ENCODE results near the gene NOLC1.

The NOLC1 gene

DNA sequence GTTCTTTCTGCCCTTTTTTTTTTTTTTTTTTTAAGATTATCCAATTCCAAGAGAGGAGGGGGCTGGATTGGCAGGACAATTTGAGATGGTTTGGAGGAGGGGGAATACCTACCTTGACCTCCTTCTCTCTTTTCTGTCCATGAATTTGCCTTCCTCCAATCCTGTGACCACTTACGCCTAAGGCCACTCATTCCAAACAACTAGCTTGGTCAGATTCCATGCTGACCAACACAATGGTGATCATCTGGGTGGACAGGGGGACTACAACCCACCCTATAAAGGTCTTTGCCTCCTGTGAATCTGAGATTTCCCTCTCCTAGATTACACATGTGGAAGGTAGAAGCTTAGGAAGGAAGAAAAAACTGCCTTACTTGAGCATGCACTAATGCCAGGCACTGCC is 29.7 kb upstream of the NOLC1 start:
- no peak for DNase-seq

DNA sequence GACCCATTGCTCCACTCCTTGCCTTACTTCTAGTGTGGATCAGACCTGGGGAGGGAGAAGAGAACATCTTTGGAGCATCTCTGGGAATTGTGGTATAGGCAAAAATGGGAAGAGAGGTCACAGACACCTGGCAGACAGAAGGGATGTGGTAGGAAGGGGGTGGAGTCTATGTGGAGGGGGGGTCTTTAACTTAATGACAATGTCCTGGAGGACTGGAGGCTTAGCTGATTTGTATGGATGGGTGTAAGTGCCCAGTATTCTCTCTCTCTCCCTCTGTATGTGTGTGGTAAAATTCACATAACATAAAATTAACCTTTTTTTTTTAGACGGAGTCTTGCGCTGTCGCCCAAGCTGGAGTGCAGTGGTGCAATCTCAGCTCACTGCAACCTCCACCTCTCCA is 29.0 kb upstream of the NOLC1 start:
- DNase-seq, result no peak

DNA sequence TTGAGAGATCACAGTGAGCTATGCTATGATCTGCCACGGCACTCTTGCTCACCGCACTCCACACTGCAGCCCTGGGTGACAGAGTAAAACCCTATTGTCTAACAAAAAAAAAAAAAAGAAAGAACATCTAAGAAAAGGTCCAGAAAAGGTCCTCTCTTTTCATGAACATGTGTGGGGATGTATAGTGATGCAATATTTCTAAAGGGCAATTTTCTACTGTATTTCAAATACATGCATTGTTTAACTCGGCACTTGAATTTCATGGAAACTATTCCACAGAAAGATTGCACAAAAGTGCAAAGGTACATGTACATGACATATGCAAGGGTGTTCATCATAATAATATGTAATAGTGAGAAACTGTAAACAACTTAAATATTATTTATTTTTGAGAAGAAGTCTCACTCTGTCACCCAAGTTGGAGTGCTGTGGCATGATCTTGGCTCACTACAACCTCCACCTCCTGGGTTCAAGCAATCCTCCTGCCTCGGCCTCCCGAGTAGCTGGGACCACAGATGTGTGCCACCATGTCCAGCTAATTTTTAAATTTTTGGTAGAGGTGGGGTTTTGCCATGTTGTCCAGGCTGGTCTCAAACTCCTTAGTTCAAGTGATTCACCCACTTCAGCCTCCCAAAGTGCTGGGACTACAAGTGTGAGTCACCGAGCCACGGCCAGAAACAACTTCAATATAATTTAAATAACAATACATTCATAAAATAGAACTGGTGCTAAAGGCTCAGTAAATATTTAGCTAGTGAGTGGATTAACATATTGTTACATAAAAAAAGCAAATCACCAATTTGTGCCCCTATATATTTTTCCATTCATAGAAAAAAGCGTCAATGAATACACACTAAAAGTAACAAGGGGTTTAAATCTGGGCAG is 20.7 kb upstream of the NOLC1 start:
- DNase-seq, result no peak

DNA sequence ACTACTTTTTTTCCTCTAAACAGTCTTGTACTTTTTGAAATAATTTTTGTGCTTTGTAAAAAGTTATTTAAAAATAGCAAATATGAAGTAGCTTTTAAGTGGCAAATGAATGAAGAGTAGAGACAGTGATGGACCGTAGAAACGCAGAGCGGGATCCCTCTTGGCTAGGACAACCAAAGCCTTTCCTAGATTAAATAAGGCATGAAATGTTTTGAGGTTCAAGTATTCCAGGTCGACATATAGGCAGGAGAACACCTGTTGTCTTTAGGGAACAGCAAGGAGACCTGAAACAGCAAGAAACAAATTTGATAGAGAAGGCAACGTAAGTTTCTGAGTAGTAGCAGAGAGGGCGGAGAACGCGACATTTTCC is 20.0 kb upstream of the NOLC1 start:
- DNase-seq, result no peak

DNA sequence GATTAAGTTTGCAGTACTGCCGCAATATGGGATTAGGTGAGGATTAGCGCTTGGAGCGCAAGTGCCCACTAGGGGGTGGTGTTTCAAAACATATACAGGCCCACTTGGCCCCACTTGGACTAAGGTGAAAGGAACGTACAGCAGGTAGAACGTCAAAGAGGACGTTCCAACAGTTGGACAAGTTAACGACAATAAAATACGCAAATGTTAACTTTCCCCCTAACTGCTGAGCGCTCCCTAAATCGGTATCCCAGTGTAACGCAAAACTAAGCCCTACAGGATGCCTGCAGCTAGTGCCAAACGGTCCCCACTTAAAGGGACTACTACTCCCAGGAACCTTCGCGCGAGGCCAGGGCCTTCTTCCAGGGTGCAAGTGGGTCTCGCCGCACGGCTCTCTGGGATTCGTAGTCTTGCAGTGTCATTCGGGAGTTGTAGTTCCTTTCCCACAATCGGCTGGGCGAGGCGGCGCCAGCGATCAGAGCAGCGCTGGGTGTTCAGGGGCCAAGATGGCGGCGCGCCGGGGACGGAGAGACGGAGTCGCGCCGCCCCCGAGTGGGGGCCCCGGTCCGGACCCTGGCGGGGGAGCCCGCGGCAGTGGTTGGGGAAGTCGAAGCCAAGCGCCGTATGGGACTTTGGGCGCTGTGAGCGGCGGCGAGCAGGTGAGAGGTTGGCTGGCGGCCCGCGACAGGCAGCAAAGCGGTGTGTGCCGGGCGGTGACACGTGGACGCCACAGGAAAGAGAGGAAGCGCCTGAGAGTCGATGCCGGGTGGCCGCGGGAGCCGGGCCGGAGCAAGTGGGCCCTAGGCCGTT is 19.4 kb upstream of the NOLC1 start, which contains the start of gene PPRC1:
TSS of gene PPRC1 (plus strand) at position 478 of the 810 bp plus-strand sequence. CDS start at position 507, 29 bp downstream.
- peak; percentile 100 for DNase-seq

DNA sequence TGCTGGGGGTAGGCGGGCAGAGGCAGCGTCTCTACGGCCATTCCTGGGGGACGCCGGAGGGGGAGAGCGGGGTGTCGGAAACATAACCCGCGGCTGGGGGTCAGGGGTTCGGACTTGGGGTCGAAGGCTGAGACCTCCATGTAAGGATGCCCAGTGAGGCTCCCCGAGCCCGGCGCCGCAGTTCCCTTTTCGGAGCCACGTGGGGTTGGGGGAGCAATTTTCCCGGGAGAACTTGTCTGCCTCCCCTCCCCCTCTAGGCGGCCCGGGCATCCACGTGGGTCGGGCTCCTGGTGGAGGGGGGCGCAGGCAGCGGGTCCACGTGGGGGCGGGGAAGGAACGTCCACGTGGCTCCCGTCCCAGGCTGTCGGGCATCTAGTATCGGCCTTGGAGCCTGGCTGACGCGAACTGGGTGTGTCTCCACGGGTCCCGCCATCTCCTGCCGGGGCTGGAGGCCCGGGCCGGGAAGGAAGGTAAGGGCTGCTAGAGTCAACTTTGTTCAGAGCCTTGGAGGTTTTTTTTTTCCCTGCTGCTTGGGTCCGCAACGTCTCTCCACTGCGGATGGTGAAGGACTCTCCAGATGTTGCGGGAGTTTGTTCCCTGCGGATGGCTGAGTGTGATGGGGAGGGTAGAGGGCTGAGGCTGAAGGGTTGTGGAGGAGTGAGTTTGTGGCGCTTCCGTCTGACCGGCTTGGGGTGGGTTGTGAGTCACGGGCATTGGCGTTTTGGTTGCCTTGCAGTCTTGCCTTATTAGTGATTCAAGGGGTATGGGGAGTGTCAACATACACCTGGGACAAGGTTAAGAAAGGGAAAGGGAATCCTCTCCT is 18.6 kb upstream of the NOLC1 start:
- no peak for DNase-seq

DNA sequence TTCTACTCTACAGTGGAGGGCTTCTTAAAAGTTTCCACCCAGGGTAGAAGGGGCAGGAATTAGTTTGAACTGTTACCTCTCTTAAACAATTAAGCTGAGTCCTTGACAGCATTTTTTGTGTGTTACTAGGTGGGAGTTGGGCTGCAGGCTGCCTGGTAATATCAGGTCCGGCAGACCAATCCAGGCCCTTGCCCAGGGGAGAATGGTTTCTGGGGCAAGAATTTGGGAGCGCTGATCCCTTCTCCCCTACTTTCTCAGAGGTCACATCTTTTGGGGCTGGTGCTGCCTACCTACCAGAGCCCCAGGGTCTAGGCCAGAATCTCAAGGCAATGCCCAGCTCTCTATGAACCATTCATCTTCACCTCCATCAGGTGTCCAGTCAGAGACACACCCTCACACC is 17.8 kb upstream of the NOLC1 start:
- no peak for DNase-seq

DNA sequence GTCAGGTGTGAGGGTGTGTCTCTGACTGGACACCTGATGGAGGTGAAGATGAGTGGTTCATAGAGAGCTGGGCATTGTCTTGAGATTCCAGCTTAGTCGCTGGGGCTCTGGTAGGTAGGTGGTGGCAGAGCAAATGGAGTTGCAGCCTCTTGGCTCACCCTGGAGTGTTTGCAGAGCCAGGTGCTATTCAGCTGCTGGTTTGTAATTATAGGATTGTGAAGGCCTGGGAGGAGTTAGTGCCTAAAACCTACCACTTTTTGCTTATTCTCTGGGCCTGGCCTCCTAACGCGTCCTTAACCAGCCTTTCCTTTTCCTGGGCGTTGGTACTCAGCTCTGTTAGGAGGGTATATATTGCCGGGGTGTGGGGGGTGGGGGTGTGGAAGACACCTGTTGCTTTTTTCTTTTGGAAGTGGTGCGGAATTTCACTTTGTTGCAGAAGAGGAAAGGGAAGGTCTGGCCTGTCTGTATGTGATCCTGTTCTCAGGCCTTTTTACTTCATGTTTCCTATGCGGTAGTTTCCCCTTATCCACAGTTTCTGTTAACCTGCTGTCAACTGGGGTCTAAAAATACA is 16.1 kb upstream of the NOLC1 start:
- no peak for DNase-seq

DNA sequence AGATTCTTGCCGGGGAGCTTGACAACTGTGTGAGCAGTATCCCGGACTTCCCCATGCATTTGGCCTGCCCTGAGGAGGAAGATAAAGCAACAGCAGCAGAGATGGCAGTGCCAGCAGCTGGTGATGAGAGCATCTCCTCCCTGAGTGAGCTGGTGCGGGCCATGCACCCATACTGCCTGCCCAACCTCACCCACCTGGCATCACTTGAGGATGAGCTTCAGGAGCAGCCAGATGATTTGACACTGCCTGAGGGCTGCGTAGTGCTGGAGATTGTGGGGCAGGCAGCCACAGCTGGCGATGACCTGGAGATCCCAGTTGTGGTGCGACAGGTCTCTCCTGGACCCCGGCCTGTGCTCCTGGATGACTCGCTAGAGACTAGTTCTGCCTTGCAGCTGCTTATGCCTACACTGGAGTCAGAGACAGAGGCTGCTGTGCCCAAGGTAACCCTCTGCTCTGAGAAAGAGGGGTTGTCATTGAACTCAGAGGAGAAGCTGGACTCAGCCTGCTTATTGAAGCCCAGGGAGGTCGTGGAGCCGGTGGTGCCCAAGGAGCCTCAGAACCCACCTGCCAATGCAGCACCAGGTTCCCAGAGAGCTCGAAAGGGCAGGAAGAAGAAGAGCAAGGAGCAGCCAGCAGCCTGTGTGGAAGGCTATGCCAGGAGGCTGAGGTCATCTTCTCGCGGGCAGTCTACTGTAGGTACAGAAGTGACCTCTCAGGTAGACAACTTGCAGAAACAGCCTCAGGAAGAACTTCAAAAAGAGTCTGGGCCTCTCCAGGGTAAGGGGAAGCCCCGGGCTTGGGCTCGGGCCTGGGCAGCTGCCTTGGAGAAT is 12.7 kb upstream of the NOLC1 start:
- no peak for DNase-seq

DNA sequence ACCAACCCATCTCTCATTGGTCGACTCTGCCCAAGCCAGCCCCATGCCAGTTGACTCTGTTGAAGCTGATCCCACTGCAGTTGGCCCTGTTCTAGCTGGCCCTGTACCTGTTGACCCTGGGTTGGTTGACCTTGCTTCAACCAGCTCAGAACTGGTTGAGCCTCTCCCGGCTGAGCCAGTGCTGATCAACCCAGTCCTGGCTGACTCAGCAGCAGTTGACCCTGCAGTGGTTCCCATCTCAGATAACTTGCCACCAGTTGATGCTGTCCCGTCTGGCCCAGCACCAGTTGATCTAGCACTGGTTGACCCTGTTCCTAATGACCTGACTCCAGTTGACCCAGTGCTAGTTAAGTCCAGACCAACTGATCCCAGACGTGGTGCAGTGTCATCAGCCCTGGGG is 12.0 kb upstream of the NOLC1 start:
- DNase-seq, result no peak

DNA sequence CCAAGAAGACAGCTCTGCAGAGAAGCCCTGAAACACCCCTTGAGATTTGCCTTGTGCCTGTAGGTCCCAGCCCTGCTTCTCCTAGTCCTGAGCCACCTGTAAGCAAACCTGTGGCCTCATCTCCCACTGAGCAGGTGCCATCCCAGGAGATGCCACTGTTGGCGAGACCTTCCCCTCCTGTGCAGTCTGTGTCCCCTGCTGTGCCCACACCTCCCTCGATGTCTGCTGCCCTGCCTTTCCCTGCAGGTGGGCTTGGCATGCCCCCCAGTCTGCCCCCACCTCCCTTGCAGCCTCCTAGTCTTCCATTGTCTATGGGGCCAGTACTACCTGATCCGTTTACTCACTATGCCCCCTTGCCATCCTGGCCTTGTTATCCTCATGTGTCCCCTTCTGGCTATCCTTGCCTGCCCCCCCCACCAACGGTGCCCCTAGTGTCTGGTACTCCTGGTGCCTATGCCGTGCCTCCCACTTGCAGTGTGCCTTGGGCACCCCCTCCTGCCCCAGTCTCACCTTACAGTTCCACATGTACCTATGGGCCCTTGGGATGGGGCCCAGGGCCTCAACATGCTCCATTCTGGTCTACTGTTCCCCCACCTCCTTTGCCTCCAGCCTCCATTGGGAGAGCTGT is 11.2 kb upstream of the NOLC1 start:
- no peak for DNase-seq

DNA sequence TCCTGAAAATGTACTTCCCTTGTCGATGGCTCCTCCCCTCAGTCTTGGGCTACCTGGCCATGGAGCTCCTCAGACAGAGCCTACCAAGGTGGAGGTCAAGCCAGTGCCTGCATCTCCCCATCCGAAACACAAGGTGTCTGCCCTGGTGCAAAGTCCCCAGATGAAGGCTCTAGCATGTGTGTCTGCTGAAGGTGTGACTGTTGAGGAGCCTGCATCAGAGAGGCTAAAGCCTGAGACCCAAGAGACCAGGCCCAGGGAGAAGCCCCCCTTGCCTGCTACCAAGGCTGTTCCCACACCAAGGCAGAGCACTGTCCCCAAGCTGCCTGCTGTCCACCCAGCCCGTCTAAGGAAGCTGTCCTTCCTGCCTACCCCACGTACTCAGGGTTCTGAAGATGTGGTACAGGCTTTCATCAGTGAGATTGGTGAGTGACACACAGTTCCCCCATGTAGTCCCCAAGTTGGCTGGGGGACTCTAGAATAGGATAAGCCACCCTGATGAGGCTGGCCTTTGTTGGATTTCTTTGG is 10.5 kb upstream of the NOLC1 start:
- no peak for DNase-seq

DNA sequence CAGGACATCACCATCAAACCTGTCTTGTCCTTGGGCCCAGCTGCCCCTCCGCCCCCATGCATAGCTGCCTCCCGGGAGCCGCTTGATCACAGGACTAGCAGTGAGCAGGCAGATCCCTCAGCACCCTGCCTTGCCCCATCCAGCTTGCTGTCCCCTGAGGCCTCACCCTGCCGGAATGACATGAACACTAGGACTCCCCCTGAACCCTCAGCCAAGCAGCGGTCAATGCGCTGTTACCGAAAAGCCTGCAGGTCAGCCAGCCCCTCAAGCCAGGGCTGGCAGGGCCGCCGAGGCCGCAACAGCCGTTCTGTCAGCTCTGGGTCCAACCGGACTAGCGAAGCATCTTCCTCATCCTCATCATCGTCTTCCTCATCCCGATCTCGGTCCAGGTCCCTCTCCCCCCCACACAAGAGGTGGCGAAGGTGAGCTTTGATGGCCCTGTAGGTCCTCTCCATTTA is 5.2 kb upstream of the NOLC1 start:
- no peak for DNase-seq

DNA sequence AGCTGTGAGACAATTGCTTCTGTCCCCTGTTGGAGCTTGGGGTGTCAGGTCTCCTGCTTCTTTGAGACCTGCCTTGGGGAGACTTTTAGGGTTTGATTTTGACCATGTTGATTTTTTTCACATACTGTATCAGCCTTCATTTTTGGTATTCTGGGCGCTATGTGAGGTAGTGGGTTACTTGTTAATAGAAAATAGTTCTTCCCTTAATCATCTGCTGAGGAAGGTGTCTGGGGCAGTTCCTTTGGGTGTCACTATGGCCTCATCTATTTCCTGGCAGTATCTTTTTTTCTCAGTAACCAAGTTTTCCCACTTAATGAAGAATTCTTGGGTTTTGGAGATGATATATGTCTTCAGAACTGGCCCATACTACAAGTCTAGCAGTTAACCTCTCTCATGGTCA is 4.6 kb upstream of the NOLC1 start:
- DNase-seq, result no peak

DNA sequence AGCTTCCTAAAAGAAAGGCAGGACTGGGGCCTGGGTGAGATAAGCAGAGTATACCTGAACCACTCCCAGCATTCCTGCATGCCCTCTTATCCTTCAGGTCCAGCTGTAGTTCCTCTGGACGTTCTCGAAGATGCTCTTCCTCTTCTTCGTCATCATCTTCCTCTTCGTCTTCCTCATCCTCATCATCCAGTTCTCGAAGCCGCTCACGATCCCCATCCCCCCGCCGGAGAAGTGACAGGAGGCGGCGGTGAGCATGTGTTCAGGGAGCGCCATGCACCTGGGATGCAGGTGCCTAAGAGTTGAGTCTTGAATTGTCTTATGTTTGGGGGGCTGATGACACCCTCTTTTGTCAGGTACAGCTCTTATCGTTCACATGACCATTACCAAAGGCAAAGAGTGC is 3.9 kb upstream of the NOLC1 start:
- no peak for DNase-seq

DNA sequence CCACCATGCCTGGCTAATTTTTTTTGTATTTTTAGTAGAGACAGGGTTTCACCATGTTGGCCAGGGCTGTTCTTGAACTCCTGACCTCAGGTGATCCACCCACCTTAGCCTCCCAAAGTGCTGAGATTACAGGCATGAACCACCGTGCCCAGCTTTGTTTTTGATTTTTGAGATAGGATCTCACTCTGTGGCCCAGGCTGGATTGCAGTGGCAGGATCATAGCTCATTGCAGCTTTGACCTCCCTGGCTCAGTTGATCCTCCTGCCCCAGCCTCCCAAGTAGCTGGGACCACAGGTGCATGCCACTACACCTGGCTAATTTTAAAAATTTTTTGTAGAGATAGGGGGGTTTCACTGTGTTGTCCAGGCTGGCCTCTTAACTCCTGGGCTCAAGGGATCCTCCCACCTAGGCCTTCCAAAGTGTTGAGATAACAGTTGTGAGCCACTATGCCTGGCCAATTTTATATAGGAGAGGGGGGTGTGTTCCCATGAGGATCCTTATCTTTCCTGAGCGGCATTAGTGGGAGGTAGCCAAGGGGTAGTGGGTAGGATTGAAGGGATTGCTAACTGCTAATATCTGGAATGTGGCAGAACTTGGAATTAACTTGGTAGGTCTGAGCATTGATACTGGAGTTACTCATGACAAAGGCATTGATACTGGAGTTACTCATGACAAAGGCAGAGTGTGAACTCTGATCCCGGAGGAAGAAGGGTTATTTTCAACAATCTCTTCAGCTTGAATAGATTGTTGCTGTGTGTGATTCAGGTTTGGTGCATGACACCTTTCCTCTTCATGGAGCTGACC is 1.0 kb upstream of the NOLC1 start:
- no peak for DNase-seq

DNA sequence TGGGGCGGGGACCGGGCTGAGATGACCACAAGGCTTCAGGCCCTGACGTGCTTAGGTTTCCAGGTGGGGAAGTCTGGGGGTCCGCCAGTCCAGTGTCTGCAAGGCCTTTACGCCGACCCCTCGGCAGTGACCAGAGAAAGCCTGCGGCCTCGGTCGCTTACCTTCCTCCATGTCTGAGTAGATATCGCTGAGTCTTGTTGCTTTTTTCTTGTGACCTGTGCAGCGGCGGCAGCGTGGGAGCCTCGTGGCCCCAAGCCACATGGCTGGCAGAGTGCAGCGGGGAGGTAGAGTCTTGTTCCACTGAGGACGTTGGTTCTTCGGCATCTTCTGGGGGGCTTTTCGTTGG is 329 bp downstream of the NOLC1 start:
- DNase-seq, result no peak

DNA sequence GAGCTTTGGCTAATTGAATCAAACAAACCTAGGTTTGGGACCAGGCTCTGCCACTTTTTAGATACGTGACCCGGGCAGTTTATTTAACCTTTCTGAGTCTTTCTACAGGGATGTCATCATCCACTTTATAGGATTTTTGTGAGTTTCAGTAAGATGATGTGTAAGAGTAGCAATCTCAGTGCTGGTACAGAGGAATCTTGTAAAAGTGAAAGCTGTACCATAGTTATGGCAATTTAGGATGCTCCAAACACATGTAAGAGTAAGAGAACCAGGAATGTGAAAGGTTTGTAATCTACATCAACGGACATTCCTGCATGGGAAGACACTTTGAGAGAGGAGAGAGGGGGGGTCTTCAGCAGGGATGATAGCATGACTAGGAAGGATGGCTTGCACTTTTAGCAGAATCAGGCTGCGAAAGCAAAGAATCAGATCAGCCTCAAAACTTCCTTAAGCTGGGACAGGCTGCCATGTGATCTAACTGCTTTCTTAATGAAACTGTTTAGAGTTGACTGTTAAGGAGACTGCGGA is 968 bp downstream of the NOLC1 start:
- DNase-seq, result no peak

DNA sequence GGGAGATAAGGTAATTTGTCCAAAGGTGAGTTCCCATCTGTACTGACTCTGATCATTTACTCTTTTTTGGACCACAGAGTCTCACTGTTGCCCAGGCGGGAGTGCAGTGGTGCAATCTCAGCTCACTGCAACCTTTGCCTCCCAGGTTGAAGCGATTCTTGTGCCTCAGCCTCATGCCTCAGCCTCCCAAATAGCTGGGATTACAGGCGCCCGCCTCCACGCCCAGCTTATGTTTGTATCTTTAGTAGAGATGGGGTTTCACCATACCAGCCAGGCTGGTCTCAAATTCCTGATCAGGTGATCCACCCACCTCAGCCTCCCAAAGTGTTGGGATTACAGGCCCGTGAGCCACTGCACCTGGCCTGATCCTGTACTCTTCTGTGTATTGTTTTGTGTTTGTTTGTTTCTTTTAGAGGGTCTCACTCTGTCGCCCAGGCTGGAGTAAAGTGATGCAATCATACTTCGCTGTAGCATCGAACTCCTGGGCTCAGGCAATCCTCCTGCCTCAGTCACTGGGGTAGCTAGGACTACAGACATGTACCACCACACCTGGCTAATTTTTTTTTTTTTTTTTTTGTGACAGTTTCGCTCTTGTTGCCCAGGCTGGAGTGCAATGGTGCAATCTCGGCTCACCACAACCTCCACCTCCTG is 2.4 kb downstream of the NOLC1 start:
- DNase-seq, result no peak

DNA sequence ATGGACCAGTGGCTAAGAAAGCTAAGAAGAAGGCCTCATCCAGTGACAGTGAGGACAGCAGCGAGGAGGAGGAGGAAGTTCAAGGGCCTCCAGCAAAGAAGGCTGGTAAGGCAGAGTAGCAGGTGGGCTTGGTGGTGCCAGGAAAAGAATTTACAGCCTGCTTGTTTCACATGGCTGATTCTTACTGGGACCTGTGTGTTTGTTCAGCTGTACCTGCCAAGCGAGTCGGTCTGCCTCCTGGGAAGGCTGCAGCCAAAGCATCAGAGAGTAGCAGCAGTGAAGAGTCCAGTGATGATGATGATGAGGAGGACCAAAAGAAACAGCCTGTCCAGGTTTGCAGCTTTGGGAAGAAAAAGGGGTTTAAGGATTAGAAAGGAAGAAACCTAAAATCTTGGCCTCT is 5.0 kb downstream of the NOLC1 start:
- DNase-seq, result no peak
